IMR-90 (cell line): ENCODE measurements around the gene CDV3. TPM values are rescaled to one million over a fixed set of nuclear protein-coding genes. Genes with fewer than 3 reads are reported as not detected.
"Not testable (repeated sequence)": the region's sequence is repeated elsewhere in the genome, so short reads cannot be mapped to it uniquely, and the experiment has no call there.

ENCODE experiments used
- ATAC-seq: fragments of 200-7000 bp; cut with Tn5 transposase; 2 replicates; pipeline ENCODE4 v1.9.1; 2020; ENCODE audit warnings: low read depth, mild to moderate bottlenecking, moderate library complexity
- BruUV-seq: library from RNA; stranded (reverse); fragments of 400-500 nt; replicated peaks from 2 replicates; lab custom pipeline; 2021; lab: Mats Ljungman, UMichigan
- CTCF ChIA-PET: fragments of 300-600 bp; formaldehyde crosslinking; extraction: SDS; loops from one replicate; lab custom pipeline; 2021; ENCODE audit warnings: antibody characterized with exemption; lab: Yijun Ruan, JAX
- POLR2A ChIA-PET: fragments of 300-600 bp; sonication (Branson Sonifier 250); formaldehyde crosslinking; loops from one replicate; lab custom pipeline; 2022; ENCODE audit warnings: antibody characterized with exemption; ENCODE audit not compliant: unreplicated experiment; lab: Charles Lee
- DNase-seq: peaks from one replicate; pipeline ENCODE4 v3.0.0; 2013
- H2AFZ ChIP-seq: replicated peaks from 2 replicates; pipeline ENCODE3; 2013; ENCODE audit warnings: low read length, mild to moderate bottlenecking; ENCODE audit not compliant: poor library complexity
- H2AK5ac ChIP-seq: 2 replicates; pipeline ENCODE4 v1.6.1; 2013; ENCODE audit warnings: low read depth, low read length, inconsistent platforms
- H2AK9ac ChIP-seq: replicated peaks from 2 replicates; pipeline ENCODE3; 2013; ENCODE audit warnings: mild to moderate bottlenecking, low read depth, low read length, moderate library complexity; ENCODE audit not compliant: poor library complexity
- H2BK120ac ChIP-seq: 2 replicates; pipeline ENCODE4 v1.6.1; 2013; ENCODE audit warnings: low read depth, low read length, inconsistent platforms
- H2BK15ac ChIP-seq: 3 replicates; pipeline ENCODE4 v1.6.1; 2013; ENCODE audit warnings: low read depth, low read length, inconsistent platforms
- H2BK20ac ChIP-seq: 2 replicates; pipeline ENCODE4 v1.6.1; 2013; ENCODE audit warnings: low read depth, mild to moderate bottlenecking, inconsistent platforms, low read length, moderate library complexity
- H2BK5ac ChIP-seq: 2 replicates; pipeline ENCODE4 v1.6.1; 2013; ENCODE audit warnings: mild to moderate bottlenecking, low read depth, low read length, inconsistent platforms; ENCODE audit not compliant: poor library complexity, severe bottlenecking
- H3K14ac ChIP-seq: replicated peaks from 2 replicates; pipeline ENCODE4 v1.6.1; 2013; ENCODE audit warnings: low read depth, low read length, inconsistent platforms
- H3K18ac ChIP-seq: 2 replicates; pipeline ENCODE4 v1.6.1; 2013; ENCODE audit warnings: low read depth, low read length, control low read depth
- H3K23ac ChIP-seq: 2 replicates; pipeline ENCODE4 v1.6.1; 2013; ENCODE audit warnings: low read depth, low read length, inconsistent platforms
- H3K27ac ChIP-seq: 2 replicates; pipeline ENCODE4 v1.5.1; 2013; ENCODE audit warnings: mild to moderate bottlenecking, control low read depth, low read length; ENCODE audit not compliant: insufficient read depth
- H3K27me3 ChIP-seq: 2 replicates; pipeline ENCODE4 v1.6.1; 2013; ENCODE audit warnings: low read length; ENCODE audit not compliant: control insufficient read depth, insufficient read depth
- H3K36me3 ChIP-seq: 2 replicates; pipeline ENCODE4 v1.6.1; 2013; ENCODE audit warnings: low read length, mixed read lengths; ENCODE audit not compliant: control insufficient read depth, insufficient read depth
- H3K4ac ChIP-seq: 2 replicates; pipeline ENCODE4 v1.6.1; 2013; ENCODE audit warnings: low read depth, low read length, inconsistent platforms
- H3K4me1 ChIP-seq: 2 replicates; pipeline ENCODE4 v1.6.1; 2013; ENCODE audit warnings: low read length, mixed read lengths; ENCODE audit not compliant: control insufficient read depth, insufficient read depth
- H3K4me2 ChIP-seq: 2 replicates; pipeline ENCODE4 v1.6.1; 2013; ENCODE audit warnings: low read depth, mild to moderate bottlenecking, control low read depth, low read length, moderate library complexity
- H3K4me3 ChIP-seq: 2 replicates; pipeline ENCODE4 v1.5.1; 2013; ENCODE audit warnings: low read depth, mild to moderate bottlenecking, control low read depth, low read length, moderate library complexity; ENCODE audit not compliant: insufficient read depth
- H3K56ac ChIP-seq: 2 replicates; pipeline ENCODE4 v1.6.1; 2013; ENCODE audit warnings: low read length, inconsistent platforms; ENCODE audit not compliant: insufficient read depth; ENCODE audit errors: extremely low read depth
- H3K79me1 ChIP-seq, 2 experiments: 2 replicates each; pipeline ENCODE4 v1.6.1; 2013; ENCODE audit warnings: low read length in 2 of 2, inconsistent platforms in 1 of 2, low read depth in 1 of 2
- H3K9ac ChIP-seq: 2 replicates; pipeline ENCODE4 v1.6.1; 2013; ENCODE audit warnings: low read depth, low read length, control low read depth
- H3K9me1 ChIP-seq: 2 replicates; pipeline ENCODE4 v1.6.1; 2013; ENCODE audit warnings: low read length, inconsistent platforms; ENCODE audit not compliant: insufficient read depth
- H3K9me3 ChIP-seq: 2 replicates; pipeline ENCODE4 v1.6.1; 2013; ENCODE audit warnings: low read length; ENCODE audit not compliant: control insufficient read depth, insufficient read depth
- H4K20me1 ChIP-seq: 2 replicates; pipeline ENCODE4 v1.6.1; 2013; ENCODE audit warnings: low read length, inconsistent platforms; ENCODE audit not compliant: insufficient read depth
- H4K5ac ChIP-seq: 2 replicates; pipeline ENCODE4 v1.6.1; 2013; ENCODE audit warnings: mild to moderate bottlenecking, low read depth, low read length, control low read depth
- H4K8ac ChIP-seq, 2 experiments: 2 replicates each; pipeline ENCODE4 v1.6.1; 2013; ENCODE audit warnings: low read depth in 2 of 2, low read length in 2 of 2, control low read depth in 1 of 2, inconsistent platforms in 1 of 2
- H4K91ac ChIP-seq: 2 replicates; pipeline ENCODE4 v1.6.1; 2013; ENCODE audit warnings: low read depth, low read length, inconsistent platforms; ENCODE audit not compliant: insufficient read depth
- WGBS, 2 experiments: methylation state at CpG; one replicate each; pipeline versions ENCODE4 v1.1.5 to v1.1.7; 2013; ENCODE audit warnings: missing lambda C conversion rate in 2 of 2; ENCODE audit not compliant: insufficient read length in 1 of 2; ENCODE audit errors: extremely low coverage in 2 of 2; 5-methylcytosine and 5-hydroxymethylcytosine counted together
- dilution Hi-C: fragments of 300-500 bp; cut with HindIII; formaldehyde crosslinking; loops from one replicate; pipeline ENCODE4 v1.14.3; 2018; ENCODE audit warnings: low sequenced_read_pairs; ENCODE audit not compliant: unreplicated experiment
- in situ Hi-C: fragments of 300-500 bp; cut with MboI; formaldehyde crosslinking; loops from 3 replicates; pipeline ENCODE4 v1.14.3; 2019; ENCODE audit warnings: low sequenced_read_pairs, inconsistent platforms, mixed read lengths
- intact Hi-C: fragments of 100-400 bp; cut with micrococcal nuclease; formaldehyde crosslinking; loops from 2 replicates; pipeline ENCODE4 v1.10.0; 2022
- polyA plus RNA-seq, 3 experiments: library from polyadenylated mRNA; depleted of rRNA; stranded (reverse); fragments of >200 nt; gene quantifications; 2 replicates each; pipeline ENCODE4 v1.2.3, GENCODE V29; 2012; ENCODE audit warnings: low replicate concordance in 1 of 3
- total RNA-seq: library from RNA; depleted of rRNA; stranded (reverse); fragments of >200 nt; gene quantifications from 2 replicates; pipeline ENCODE4 v1.2.3, GENCODE V29; 2012

Gene CDV3
- total and polyA plus RNA-seq, 2 of the 4 experiments (the other 2 are of a cell fraction) = 93.6 to 120 TPM

DNA sequence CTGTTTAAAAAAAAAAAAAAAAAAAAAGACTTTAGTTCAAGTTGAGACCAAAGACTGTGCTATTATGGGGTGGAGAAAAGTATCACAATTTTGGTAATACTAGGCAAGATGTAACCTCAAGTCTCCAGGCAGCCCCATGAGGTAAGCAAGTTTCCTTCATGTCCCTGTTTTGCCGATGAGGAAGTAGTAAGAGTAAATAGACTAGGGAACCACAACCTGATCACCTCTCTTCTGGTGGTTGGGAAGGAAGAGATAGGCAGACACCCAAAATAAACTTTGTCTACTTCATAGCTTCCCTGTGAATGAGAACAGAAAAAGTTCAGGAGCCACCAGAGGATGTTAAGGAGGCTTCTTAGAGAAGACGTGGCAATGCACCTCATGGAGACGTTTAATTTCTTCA lies 49.7 kb upstream of the CDV3 start:
- H3K18ac ChIP-seq, intact Hi-C loops, H3K36me3 ChIP-seq: not testable (repeated sequence)

More for the DNA sequence above, 49.7 kb upstream of the CDV3 start:
- DNase-seq, H2AFZ ChIP-seq, H2AK9ac ChIP-seq, H2BK20ac ChIP-seq, H3K23ac ChIP-seq, H3K79me1 ChIP-seq, H2BK5ac ChIP-seq, H4K8ac ChIP-seq, H2BK120ac ChIP-seq, H3K9me1 ChIP-seq, H3K27me3 ChIP-seq, H3K9ac ChIP-seq, H4K91ac ChIP-seq, H4K20me1 ChIP-seq, H3K4ac ChIP-seq, POLR2A ChIA-PET, BruUV-seq, H2AK5ac ChIP-seq, H3K9me3 ChIP-seq, dilution Hi-C loops, in situ Hi-C loops, H3K4me1 ChIP-seq, H3K14ac ChIP-seq, H3K4me2 ChIP-seq, H4K5ac ChIP-seq, H3K4me3 ChIP-seq, H3K27ac ChIP-seq, ATAC-seq, H3K56ac ChIP-seq, H2BK15ac ChIP-seq, CTCF ChIA-PET: not testable (repeated sequence)
- no CpG with 5 or more reads among the region's 3 CpGs for WGBS, 2 experiments
